RWPE2 (cell line): ENCODE measurements around the gene IL31.

Experiments
- ATAC-seq: fragments of 200-7000 bp; cut with Tn5 transposase; 3 replicates; pipeline ENCODE4 v1.9.1; 2021; ENCODE audit warnings: low read depth
- DNase-seq: peaks from one replicate; pipeline ENCODE4 v3.0.0-alpha.2; 2020; ENCODE audit warnings: low spot score
- H3K27ac ChIP-seq: fragments of 450-650 bp; 2 replicates; pipeline ENCODE4 v1.5.1; 2017; ENCODE audit warnings: mild to moderate bottlenecking; ENCODE audit not compliant: poor library complexity, severe bottlenecking
- H3K27me3 ChIP-seq: fragments of 250-450 bp; sonication (Bioruptor Pico); 2 replicates; pipeline ENCODE4 v1.5.1; 2021; ENCODE audit warnings: mild to moderate bottlenecking, moderate library complexity; ENCODE audit not compliant: insufficient read depth, poor library complexity, severe bottlenecking
- H3K36me3 ChIP-seq: fragments of 250-450 bp; sonication (Bioruptor Pico); 2 replicates; pipeline ENCODE4 v1.5.1; 2020; ENCODE audit warnings: low read depth, mild to moderate bottlenecking, moderate library complexity
- H3K4me1 ChIP-seq: fragments of 250-450 bp; sonication (Bioruptor Pico); 2 replicates; pipeline ENCODE4 v1.5.1; 2021; ENCODE audit warnings: mild to moderate bottlenecking, moderate library complexity; ENCODE audit not compliant: insufficient read depth, poor library complexity, severe bottlenecking
- H3K4me3 ChIP-seq: fragments of 250-450 bp; sonication (Bioruptor Pico); 2 replicates; pipeline ENCODE4 v1.5.1; 2021; ENCODE audit warnings: mild to moderate bottlenecking, moderate library complexity; ENCODE audit not compliant: severe bottlenecking
- H3K9me3 ChIP-seq: fragments of 250-450 bp; sonication (Bioruptor Pico); 2 replicates; pipeline ENCODE4 v1.5.1; 2021; ENCODE audit warnings: mild to moderate bottlenecking, moderate library complexity; ENCODE audit not compliant: severe bottlenecking
- TF ChIP-seq, protein P1 (sequence below): fragments of 450-650 bp; IDR thresholded peaks from one replicate; pipeline ENCODE4 v1.5.1; 2017; ENCODE audit warnings: mild to moderate bottlenecking, moderate library complexity; ENCODE audit not compliant: poor library complexity, severe bottlenecking

Gene IL31

GRCh38 chr12:122133192-122133950 is 40.6 kb downstream of the IL31 start:
- Histone ChIP-seq H3K9me3 (no peaks in the 10 kb centered on the region), H3K27me3 (no peaks in the 10 kb centered on the region), H3K4me1 (peaks cover 12% of the 10 kb centered on the region), H3K27ac (no peak overlapping the region), H3K4me3 (no peak overlapping the region), H3K36me3 (peaks cover 51% of the 10 kb centered on the region)
- ATAC-seq: no peak
- no peak for DNase-seq
- TF ChIP-seq, protein P1, sequence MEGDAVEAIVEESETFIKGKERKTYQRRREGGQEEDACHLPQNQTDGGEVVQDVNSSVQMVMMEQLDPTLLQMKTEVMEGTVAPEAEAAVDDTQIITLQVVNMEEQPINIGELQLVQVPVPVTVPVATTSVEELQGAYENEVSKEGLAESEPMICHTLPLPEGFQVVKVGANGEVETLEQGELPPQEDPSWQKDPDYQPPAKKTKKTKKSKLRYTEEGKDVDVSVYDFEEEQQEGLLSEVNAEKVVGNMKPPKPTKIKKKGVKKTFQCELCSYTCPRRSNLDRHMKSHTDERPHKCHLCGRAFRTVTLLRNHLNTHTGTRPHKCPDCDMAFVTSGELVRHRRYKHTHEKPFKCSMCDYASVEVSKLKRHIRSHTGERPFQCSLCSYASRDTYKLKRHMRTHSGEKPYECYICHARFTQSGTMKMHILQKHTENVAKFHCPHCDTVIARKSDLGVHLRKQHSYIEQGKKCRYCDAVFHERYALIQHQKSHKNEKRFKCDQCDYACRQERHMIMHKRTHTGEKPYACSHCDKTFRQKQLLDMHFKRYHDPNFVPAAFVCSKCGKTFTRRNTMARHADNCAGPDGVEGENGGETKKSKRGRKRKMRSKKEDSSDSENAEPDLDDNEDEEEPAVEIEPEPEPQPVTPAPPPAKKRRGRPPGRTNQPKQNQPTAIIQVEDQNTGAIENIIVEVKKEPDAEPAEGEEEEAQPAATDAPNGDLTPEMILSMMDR: no peak

DNA sequence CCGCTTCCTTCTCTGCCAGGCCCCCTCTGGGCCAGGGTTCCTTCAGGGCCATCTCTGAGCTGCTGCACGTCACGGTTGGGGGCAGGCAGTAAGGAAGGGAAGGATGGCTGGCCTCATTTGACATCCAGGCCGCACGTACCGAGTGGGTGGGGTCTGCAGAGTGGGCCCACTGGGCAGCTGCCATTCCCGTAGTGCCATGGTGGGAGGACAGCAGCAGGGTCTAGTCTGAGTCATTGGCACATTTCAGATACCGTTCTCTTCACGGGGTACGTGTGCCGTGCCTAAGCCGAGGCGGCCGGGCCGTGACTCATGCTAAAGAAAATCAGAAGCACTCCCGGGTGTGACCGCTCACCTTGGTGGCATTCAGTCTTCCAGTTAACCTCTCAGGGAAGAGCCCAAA is 43.9 kb downstream of the IL31 start:
- Histone ChIP-seq H3K27ac (peak overlapping the region; percentile 75), H3K9me3 (no peaks in the 10 kb centered on the region), H3K4me3 (no peak overlapping the region), H3K36me3 (peaks cover 63% of the 10 kb centered on the region), H3K4me1 (peaks cover 12% of the 10 kb centered on the region), H3K27me3 (no peaks in the 10 kb centered on the region)
- peak; percentile 73 for ATAC-seq
- TF ChIP-seq, protein P1: no peak
- no peak for DNase-seq

- no peak for DNase-seq
- Histone ChIP-seq H3K4me1 (peaks cover 12% of the 10 kb centered on the region), H3K36me3 (peaks cover 62% of the 10 kb centered on the region), H3K27ac (peak overlapping the region; percentile 75), H3K9me3 (no peaks in the 10 kb centered on the region), H3K4me3 (no peak overlapping the region), H3K27me3 (no peaks in the 10 kb centered on the region)
- ATAC-seq: no peak
- TF ChIP-seq, protein P1: no peak
Measured at GRCh38 chr12:122129131-122129530, 44.9 kb downstream of the IL31 start.

GRCh38 chr12:122128481-122128880 is 45.5 kb downstream of the IL31 start:
- ATAC-seq (no peak), DNase-seq (no peak)
- Histone ChIP-seq H3K4me1 (peaks cover 12% of the 10 kb centered on the region), H3K27me3 (no peaks in the 10 kb centered on the region), H3K36me3 (peaks cover 59% of the 10 kb centered on the region), H3K27ac (peak overlapping the region; percentile 75), H3K4me3 (no peak overlapping the region), H3K9me3 (no peaks in the 10 kb centered on the region)
- TF ChIP-seq, protein P1: no peak

- H3K27ac ChIP-seq: no peak overlapping the region
- H3K9me3 ChIP-seq: no peaks in the 10 kb centered on the region
- TF ChIP-seq, protein P1: no peak
- H3K4me1 ChIP-seq: peaks cover 15% of the 10 kb centered on the region
- no peaks in the 10 kb centered on the region for H3K27me3 ChIP-seq
- ATAC-seq: no peak
- DNase-seq: no peak
- H3K4me3 ChIP-seq: no peak overlapping the region
- H3K36me3 ChIP-seq: peaks cover 58% of the 10 kb centered on the region
Measured at GRCh38 chr12:122127839-122128238, 46.2 kb downstream of the IL31 start.
